Forelimb muscle (tissue), 1 donor: ENCODE measurements around the gene SEPTIN7. TPM values are rescaled to one million over a fixed set of nuclear protein-coding genes. Genes with fewer than 3 reads are reported as not detected.

Source experiments
- DNase-seq: peaks from one replicate; pipeline ENCODE4 v3.0.0-alpha.2; 2013; ENCODE audit warnings: low read depth
- polyA plus RNA-seq: library from polyadenylated mRNA; unstranded; fragments of 120-200 nt; gene quantifications from one replicate; pipeline ENCODE4 v1.2.1, GENCODE V29; 2013; ENCODE audit not compliant: insufficient read length

The SEPTIN7 gene
- polyA plus RNA-seq, 1 donor, result 340 TPM

GRCh38 chr7:35839860-35840854 lies 39.3 kb downstream of the SEPTIN7 start:
- DNase-seq, result no peak

- DNase-seq, result no peak
These were observed 46.1 kb downstream of the SEPTIN7 start for GRCh38 chr7:35846816-35847412.

- no peak for DNase-seq
These were observed 47.9 kb downstream of the SEPTIN7 start for GRCh38 chr7:35848725-35849124.

GRCh38 chr7:35849158-35849831 lies 48.4 kb downstream of the SEPTIN7 start:
- DNase-seq, result no peak

GRCh38 chr7:35849954-35850353 lies 49.1 kb downstream of the SEPTIN7 start:
- DNase-seq, result no peak

Other genes starting within 250 kb of the SEPTIN7 start
- gene HERPUD2, start 105.9 kb upstream of the SEPTIN7 start, polyA plus RNA-seq, result 20.9 TPM